Fibroblast of skin of back (primary cell): Measurements from ENCODE around the gene ZNF580. TPM values are rescaled to one million over a fixed set of nuclear protein-coding genes. Genes with fewer than 3 reads are reported as not detected.

Experiments
- DNase-seq: peaks from one replicate; pipeline ENCODE4 v3.0.0-alpha.2; 2013
- polyA plus RNA-seq, 2 experiments: library from polyadenylated mRNA; unstranded; fragments of 120-200 nt; gene quantifications; one replicate each; pipeline ENCODE4 v1.2.1, GENCODE V29; 2013; ENCODE audit not compliant: insufficient read length in 2 of 2

ZNF580 gene
- 41.8 TPM for polyA plus RNA-seq (2013, experiment 1 of 2; ENCODE audit: insufficient read length)
- 35.4 TPM for polyA plus RNA-seq (2013, experiment 2 of 2; ENCODE audit: insufficient read length)

GRCh38 chr19:55640577-55641425, at the start of gene ZNF580:
TSS of gene ZNF580 (plus strand) at chr19:55641002. CDS start at chr19:55642509, 1,507 bp downstream.
- peak; percentile 83 for DNase-seq

DNA sequence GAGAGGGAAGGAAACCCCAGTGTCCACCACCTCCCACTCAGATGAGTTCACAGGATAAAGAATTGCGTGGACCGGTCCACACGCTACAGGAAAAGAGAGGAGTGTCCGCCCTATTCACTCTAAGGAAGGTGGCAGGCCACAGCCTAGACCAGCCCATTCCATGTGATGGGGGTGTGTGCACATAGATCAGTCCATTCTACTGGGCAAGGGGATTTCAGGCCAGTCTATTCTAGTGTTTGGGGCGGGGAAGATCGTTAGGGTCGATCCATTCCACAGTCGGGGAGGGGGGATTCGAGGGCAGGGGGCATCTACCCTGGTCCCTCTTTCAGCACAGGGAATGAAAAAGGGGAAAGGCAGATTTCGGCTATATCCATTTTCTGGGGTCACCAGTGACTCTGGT, 49.2 kb upstream of the ZNF580 start:
- no peak for DNase-seq

DNA sequence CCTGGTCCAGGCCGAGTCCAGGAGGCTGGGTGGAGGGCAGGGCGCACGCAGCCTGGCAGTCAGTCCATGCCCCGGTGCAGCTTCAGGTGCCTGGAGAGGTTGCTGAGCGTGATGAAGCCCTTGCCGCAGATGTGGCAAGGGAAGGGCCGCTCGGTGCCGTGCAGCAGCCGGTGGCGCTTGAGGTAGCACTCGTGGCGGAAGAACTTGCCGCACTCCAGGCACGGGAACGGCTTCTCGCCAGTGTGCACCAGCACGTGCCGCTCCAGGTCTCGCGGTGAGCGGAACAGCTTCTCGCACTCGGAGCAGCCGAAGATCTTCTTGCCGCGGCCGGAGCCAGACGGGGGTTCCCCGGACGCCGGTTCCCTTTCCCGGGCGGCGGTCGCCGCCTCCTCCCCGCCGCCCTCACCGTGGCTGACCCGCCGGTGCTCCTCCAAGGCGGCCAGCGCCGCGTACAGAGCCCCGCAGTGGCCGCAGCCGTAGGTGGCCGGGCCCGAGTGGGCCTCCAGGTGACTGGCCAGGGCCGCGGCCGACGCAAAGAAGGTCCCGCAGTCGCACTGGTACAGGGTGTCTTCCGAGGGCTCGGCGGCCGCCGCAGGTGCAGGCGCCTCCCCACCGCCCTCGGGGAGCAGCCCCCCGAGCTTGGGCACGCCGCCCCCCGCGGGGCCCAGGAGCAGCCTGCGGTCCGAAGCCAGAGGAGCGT, 48.3 kb upstream of the ZNF580 start:
- DNase-seq = no peak

DNA sequence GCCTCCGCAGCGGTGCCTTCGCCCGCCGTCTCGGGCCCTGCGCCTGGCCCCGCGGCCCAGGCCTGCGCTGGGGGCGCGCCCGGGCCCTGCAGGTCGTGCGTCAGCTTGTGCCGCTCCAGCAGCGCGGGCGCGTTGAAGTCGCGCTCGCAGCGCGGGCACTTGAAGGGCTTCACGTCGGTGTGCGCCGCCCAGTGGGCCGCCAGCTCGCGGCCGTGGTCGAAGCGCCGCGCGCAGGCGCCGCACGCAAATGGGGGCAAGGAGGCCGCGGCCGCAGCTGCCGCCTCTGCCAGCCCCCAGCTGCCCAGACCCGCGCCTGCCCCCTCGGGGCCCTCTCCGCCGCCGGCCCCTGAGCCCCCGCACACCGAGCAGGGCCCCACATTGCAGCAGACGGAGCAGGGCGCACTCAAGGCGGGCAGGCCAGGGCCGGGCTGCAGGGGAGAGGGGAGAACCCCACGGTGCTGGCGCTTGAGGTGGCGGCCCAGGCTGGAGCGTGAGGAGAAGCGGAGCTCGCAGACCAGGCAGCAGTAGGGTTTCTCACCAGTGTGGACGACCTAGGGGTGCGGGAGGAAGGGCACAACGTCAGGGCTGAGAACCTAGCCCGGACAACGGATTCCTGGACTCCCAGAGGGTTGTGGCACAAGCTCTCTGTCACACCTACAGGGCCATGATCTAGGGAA, 47.6 kb upstream of the ZNF580 start:
- DNase-seq = no peak

DNA sequence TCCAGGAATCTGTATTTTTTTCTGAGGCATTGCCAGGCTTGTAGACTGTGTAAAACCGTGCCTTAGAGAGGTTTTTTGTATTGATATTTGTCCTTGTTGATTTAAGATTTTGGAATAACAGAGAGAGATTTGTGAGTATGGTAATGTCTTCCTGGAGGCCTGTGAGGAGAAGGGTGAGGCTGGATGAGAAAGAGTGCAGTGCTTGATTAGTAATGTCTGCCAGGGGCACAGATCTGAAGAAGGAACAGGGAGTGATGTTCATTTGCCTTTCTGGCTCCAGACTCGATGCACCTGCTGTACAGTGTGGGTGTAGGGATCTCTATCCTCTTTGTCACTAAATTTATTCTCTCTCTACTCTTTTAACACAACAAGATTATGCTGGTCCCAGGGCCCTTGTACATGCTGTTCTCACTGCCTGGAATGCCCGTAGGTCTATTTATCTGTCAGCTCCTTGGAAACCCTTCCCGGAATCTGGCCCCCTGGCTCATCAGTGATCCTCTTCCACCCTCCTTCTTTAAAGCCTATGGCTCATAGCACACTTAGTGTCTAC, 45.7 kb upstream of the ZNF580 start:
- DNase-seq = no peak

- DNase-seq = no peak
These were observed 44.5 kb upstream of the ZNF580 start for GRCh38 chr19:55596304-55596703.

DNA sequence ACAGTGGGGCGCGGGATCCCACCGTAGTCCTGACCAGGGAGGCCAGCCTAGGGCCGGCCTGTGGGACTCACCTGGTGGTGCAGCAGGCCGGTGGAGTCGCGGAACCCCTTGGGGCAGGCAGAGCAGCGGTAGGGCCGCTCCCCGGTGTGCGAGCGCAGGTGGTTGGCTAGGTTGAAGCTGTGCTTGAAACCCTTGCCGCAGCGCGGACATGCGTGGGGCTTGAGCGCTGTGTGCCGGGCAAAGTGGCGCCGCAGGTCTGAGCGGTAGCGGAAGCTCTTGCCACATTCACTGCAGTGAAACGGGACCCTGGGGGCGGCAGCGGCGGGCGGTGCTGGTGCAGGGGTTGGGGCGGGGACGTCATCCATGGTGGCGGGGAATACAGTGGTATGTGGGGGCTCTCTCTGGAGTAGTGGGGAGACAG, 43.3 kb upstream of the ZNF580 start:
- DNase-seq = no peak

GRCh38 chr19:55598034-55598433, 42.8 kb upstream of the ZNF580 start:
- no peak for DNase-seq

- DNase-seq = peak; percentile 95
These were observed 41.9 kb upstream of the ZNF580 start for GRCh38 chr19:55598719-55599467.

GRCh38 chr19:55599468-55599841, 41.3 kb upstream of the ZNF580 start, which contains the start of gene FIZ1:
TSS of gene FIZ1 (minus strand) at chr19:55599517. CDS start at chr19:55597865, 1,652 bp downstream.
- peak; percentile 99 for DNase-seq

DNA sequence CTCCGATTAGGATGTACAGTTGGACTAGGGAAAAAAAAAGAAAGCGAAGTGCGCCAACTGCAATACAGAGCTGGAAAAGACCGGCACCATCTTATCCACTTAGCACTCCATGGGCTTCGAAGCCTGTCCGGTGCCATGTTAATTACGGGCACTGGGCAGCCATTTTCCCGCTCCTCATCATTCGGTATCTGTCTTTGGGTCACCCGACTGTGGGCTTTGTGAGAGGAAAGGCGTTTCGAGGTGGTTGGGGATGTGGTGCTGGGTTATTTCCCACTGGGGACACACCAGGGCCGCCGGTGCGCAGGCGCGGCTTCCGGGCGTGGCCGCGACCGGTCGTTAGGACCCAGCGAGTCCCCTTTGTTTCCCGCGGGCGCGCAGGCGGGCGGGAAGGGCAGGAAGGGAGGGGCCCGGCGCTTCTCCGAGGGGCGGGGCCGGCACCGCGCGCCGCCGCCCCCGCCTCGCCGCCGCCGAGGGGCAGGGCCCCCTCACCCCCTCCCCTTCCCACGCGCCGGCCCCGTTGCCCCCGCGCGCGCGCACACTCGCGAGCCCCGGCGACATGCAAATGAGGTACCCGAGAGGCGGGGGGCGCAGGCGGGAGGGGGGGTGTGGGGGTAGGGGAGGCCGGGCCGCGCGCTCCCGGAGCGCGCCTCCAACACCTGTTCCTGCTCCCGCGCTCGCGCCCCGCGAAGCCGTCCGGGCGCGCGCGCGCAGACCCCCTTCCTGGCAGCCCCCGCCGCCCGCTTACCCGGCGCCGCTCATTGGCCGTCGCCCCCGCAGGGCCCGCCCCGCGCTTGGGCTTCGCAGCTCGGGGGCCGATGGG, 40.8 kb upstream of the ZNF580 start, which contains the start of gene ZNF524:
TSS of gene ZNF524 (plus strand) at position 447 of the 820 bp plus-strand sequence. CDS start 1,825 bp downstream, outside the sequence.
- peak; percentile 89 for DNase-seq

- DNase-seq = no peak
These were observed 40.2 kb upstream of the ZNF580 start for GRCh38 chr19:55600662-55601028.

DNA sequence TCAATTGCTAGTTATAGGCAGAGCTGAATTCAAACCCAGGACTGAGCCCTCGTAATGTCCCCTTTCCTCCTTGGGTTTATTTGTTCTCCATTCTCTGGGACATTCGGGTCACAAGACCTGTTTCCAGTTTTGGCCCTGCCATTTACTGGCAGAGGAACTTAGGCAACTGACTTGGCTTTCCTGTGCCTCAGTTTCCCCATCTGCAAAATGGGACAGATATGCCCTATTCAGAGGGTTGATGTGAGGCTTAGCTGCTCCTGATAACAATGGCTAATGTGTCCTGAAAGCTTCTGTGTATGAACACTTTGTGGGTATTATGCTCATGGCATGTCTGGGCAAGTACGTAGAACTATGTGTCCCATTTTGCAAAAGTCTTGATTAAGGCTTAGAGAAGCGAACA, 39.7 kb upstream of the ZNF580 start:
- no peak for DNase-seq

GRCh38 chr19:55602104-55603001, 38.4 kb upstream of the ZNF580 start:
- no peak for DNase-seq

GRCh38 chr19:55603115-55603514, 37.7 kb upstream of the ZNF580 start:
- no peak for DNase-seq

- DNase-seq = no peak
These were observed 37.1 kb upstream of the ZNF580 start for GRCh38 chr19:55603581-55604292.

- peak; percentile 96 for DNase-seq
These were observed 35.6 kb upstream of the ZNF580 start for GRCh38 chr19:55605207-55605636.

- peak; percentile 85 for DNase-seq
These were observed 34.9 kb upstream of the ZNF580 start, which contains the start of gene ZNF865 for GRCh38 chr19:55605637-55606470. TSS of gene ZNF865 (plus strand) at chr19:55605647. CDS start at chr19:55613619, 7,972 bp downstream.
